GM21723 (cell line): ENCODE results near the gene CLCN2.

Source experiments
- ATAC-seq: cut with Tn5 transposase; IDR thresholded peaks from one replicate; pipeline ENCODE4 v1.9.1; 2021; ENCODE audit warnings: mild to moderate bottlenecking, moderate library complexity; ENCODE audit not compliant: unreplicated experiment

Gene CLCN2

GRCh38 chr3:184300378-184300720 is 61.1 kb downstream of the CLCN2 start:
- no peak for ATAC-seq

- ATAC-seq: no peak
These were observed 61.7 kb downstream of the CLCN2 start for GRCh38 chr3:184299488-184300377.

- peak; percentile 95 for ATAC-seq
These were observed 62.5 kb downstream of the CLCN2 start, which contains the start of gene PSMD2 for GRCh38 chr3:184298759-184299487. TSS of gene PSMD2 (plus strand) at chr3:184299241. CDS start at chr3:184299267, 26 bp downstream.

- no peak for ATAC-seq
These were observed 64.8 kb downstream of the CLCN2 start for GRCh38 chr3:184296616-184297015.
